ENCODE measurements around the gene B4GALT5. TPM values are rescaled to one million over a fixed set of nuclear protein-coding genes. Genes with fewer than 3 reads are reported as not detected.

B4GALT5 gene
- polyA plus RNA-seq, 1 donor (not counting 4 experiments of a cell fraction or from before 2014, with no cell fraction given) = 23.5 TPM

- DNase-seq (ENCODE audit: low read depth, low spot score) (no peak), FAIRE-seq (no peak)
- H2AFZ ChIP-seq (ENCODE audit: control insufficient read depth, low read length) = no peak overlapping the region
- H3K4me3 ChIP-seq (ENCODE audit: control insufficient read depth in 2 of 3, extremely low read depth in 1 of 3, insufficient read depth in 2 of 3, low read depth in 1 of 3, low read length in 3 of 3) = no peak overlapping the region
- no peaks in the 10 kb centered on the region for H4K20me1 ChIP-seq (ENCODE audit: control insufficient read depth, extremely low read depth, insufficient read depth, low read length)
- no peak overlapping the region for H3K27ac ChIP-seq (ENCODE audit: control insufficient read depth, insufficient read depth, low read length)
- H3K9me3 ChIP-seq (ENCODE audit: control insufficient read depth, low read depth, low read length) = no peaks in the 10 kb centered on the region
- TF ChIP-seq EZH2 (IDR thresholded peaks at IDR 0.05; ENCODE audit: low read length) = no peak
- TF ChIP-seq, protein P1, sequence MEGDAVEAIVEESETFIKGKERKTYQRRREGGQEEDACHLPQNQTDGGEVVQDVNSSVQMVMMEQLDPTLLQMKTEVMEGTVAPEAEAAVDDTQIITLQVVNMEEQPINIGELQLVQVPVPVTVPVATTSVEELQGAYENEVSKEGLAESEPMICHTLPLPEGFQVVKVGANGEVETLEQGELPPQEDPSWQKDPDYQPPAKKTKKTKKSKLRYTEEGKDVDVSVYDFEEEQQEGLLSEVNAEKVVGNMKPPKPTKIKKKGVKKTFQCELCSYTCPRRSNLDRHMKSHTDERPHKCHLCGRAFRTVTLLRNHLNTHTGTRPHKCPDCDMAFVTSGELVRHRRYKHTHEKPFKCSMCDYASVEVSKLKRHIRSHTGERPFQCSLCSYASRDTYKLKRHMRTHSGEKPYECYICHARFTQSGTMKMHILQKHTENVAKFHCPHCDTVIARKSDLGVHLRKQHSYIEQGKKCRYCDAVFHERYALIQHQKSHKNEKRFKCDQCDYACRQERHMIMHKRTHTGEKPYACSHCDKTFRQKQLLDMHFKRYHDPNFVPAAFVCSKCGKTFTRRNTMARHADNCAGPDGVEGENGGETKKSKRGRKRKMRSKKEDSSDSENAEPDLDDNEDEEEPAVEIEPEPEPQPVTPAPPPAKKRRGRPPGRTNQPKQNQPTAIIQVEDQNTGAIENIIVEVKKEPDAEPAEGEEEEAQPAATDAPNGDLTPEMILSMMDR (optimal IDR thresholded peaks at IDR 0.05 in 1 of 3, IDR thresholded peaks at IDR 0.05 in 1 of 3, conservative IDR thresholded peaks at IDR 0.05 in 1 of 3; ENCODE audit: extremely low read depth in 1 of 3, insufficient read depth in 2 of 3, low read length in 3 of 3) = no peak
- dilution Hi-C loops (cut with MboI; ENCODE audit: extremely low pct_ligation_motif_present, low sequenced_read_pairs) = no loop called here
- H3K36me3 ChIP-seq (ENCODE audit: control insufficient read depth in 2 of 2, extremely low read depth in 1 of 2, insufficient read depth in 2 of 2, low read length in 2 of 2) = no peaks in the 10 kb centered on the region
- H3K4me2 ChIP-seq (ENCODE audit: control insufficient read depth, extremely low read depth, insufficient read depth, low read depth, low read length) = no peak overlapping the region
- H3K9me1 ChIP-seq (ENCODE audit: control insufficient read depth, extremely low read depth, insufficient read depth, low read length) = no peaks in the 10 kb centered on the region
- no peak overlapping the region for H3K9ac ChIP-seq (ENCODE audit: control insufficient read depth, extremely low read depth, insufficient read depth, low read length)
- peaks cover 13% of the 10 kb centered on the region for H3K27me3 ChIP-seq (ENCODE audit: control insufficient read depth, extremely low read depth, insufficient read depth, low read length)
- H3K79me2 ChIP-seq (ENCODE audit: control insufficient read depth, insufficient read depth, low read length) = no peaks in the 10 kb centered on the region
- peaks cover 11% of the 10 kb centered on the region for H3K4me1 ChIP-seq (ENCODE audit: control insufficient read depth, extremely low read depth, insufficient read depth, low read length)
Observed at GRCh38 chr20:49593466-49594142, 120.1 kb downstream of the B4GALT5 start.

DNA sequence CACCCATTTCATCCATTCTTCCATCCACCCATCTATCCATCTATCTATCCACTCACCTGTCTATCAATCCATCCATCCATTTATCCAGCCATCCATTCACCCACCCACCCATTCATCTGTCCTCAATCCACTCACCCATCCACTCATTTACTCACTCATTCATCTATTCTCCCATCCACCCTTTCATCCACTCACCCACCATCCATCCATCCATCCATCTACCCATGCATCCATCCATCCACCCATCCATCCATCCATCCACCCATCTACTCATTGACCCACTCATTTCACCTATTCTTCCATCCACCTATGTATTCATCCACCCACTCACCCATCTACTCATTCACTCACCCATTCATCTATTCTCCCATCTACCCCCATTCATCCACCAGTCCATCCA is 121.6 kb downstream of the B4GALT5 start:
- TF ChIP-seq, protein P1 (optimal IDR thresholded peaks at IDR 0.05 in 1 of 3, IDR thresholded peaks at IDR 0.05 in 1 of 3, conservative IDR thresholded peaks at IDR 0.05 in 1 of 3; ENCODE audit: extremely low read depth in 1 of 3, insufficient read depth in 2 of 3, low read length in 3 of 3) = no peak
- no peak for TF ChIP-seq EZH2 (IDR thresholded peaks at IDR 0.05; ENCODE audit: low read length)
- peaks cover 11% of the 10 kb centered on the region for H3K4me1 ChIP-seq (ENCODE audit: control insufficient read depth, extremely low read depth, insufficient read depth, low read length)
- DNase-seq (ENCODE audit: low read depth, low spot score) = no peak
- no peak overlapping the region for H2AFZ ChIP-seq (ENCODE audit: control insufficient read depth, low read length)
- no peaks in the 10 kb centered on the region for H3K79me2 ChIP-seq (ENCODE audit: control insufficient read depth, insufficient read depth, low read length)
- no peak overlapping the region for H3K27ac ChIP-seq (ENCODE audit: control insufficient read depth, insufficient read depth, low read length)
- H3K4me2 ChIP-seq (ENCODE audit: control insufficient read depth, extremely low read depth, insufficient read depth, low read depth, low read length) = no peak overlapping the region
- no peak overlapping the region for H3K4me3 ChIP-seq (ENCODE audit: control insufficient read depth in 2 of 3, extremely low read depth in 1 of 3, insufficient read depth in 2 of 3, low read depth in 1 of 3, low read length in 3 of 3)
- no peaks in the 10 kb centered on the region for H4K20me1 ChIP-seq (ENCODE audit: control insufficient read depth, extremely low read depth, insufficient read depth, low read length)
- H3K9me3 ChIP-seq (ENCODE audit: control insufficient read depth, low read depth, low read length) = no peaks in the 10 kb centered on the region
- H3K9ac ChIP-seq (ENCODE audit: control insufficient read depth, extremely low read depth, insufficient read depth, low read length) = no peak overlapping the region
- FAIRE-seq = no peak
- H3K27me3 ChIP-seq (ENCODE audit: control insufficient read depth, extremely low read depth, insufficient read depth, low read length) = peaks cover 13% of the 10 kb centered on the region
- H3K9me1 ChIP-seq (ENCODE audit: control insufficient read depth, extremely low read depth, insufficient read depth, low read length) = no peaks in the 10 kb centered on the region
- dilution Hi-C loops (cut with MboI; ENCODE audit: extremely low pct_ligation_motif_present, low sequenced_read_pairs) = no loop called here
- no peaks in the 10 kb centered on the region for H3K36me3 ChIP-seq (ENCODE audit: control insufficient read depth in 2 of 2, extremely low read depth in 1 of 2, insufficient read depth in 2 of 2, low read length in 2 of 2)
